Uterus (tissue), 2 donors: Measurements from ENCODE around the gene SLC25A48.

Source experiments
- CTCF ChIP-seq, 4 experiments: fragments of 200-600 bp in 2 of 4; fragments of 450-650 bp in 2 of 4; sonication (generic) in 2 of 4; IDR thresholded peaks; one replicate each; pipeline ENCODE4 v1.5.1; 2016 to 2019; ENCODE audit warnings: antibody characterized with exemption in 4 of 4, mild to moderate bottlenecking in 2 of 4, moderate library complexity in 1 of 4
- POLR2A ChIP-seq, 2 donors: fragments of 450-650 bp; IDR thresholded peaks; one replicate each; pipeline ENCODE4 v1.6.1; 2016; ENCODE audit warnings: antibody characterized with exemption in 2 of 2, mild to moderate bottlenecking in 1 of 2, moderate library complexity in 1 of 2

DNA sequence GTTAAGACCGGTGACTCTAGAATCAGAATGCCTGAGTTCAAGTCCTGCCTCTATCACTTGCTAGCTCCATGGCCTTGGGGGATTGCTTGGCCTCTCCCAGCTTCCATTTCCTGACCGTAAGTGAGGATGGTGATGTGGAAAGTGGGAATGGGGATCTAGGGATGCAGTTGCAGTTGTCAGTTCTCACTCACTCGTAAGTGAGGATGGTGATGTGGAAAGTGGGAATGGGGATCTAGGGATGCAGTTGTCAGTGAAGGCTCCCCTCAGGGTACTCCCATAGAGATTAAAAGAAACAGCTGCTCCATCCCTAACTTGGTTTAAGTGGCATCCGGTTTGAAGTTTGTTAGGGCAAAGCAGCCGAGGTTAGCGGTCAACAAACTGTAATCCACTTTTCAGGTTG, 64.2 kb downstream of the SLC25A48 start:
- TF ChIP-seq CTCF (IDR thresholded peaks at IDR 0.05) (no peak), POLR2A (IDR thresholded peaks at IDR 0.05) (no peak)
